Left ventricle myocardium inferior (tissue), 1 donor: Measurements from ENCODE around the gene PEMT. TPM values are rescaled to one million over a fixed set of nuclear protein-coding genes. Genes with fewer than 3 reads are reported as not detected.
A peak's percentile ranks its signal among the peaks of the same experiment; 100 is the strongest.

Experiments
- DNase-seq: peaks from one replicate; pipeline ENCODE4 v3.0.0-alpha.2; 2020
- H3K27ac ChIP-seq: fragments of 200-600 bp; replicated peaks from 2 replicates; pipeline ENCODE4 v1.8.0; 2021
- H3K27me3 ChIP-seq: fragments of 200-600 bp; 2 replicates; pipeline ENCODE4 v1.8.0; 2021; ENCODE audit warnings: low read depth
- H3K36me3 ChIP-seq: fragments of 200-600 bp; 2 replicates; pipeline ENCODE4 v1.8.0; 2021
- H3K4me1 ChIP-seq: fragments of 200-600 bp; 2 replicates; pipeline ENCODE4 v1.8.0; 2021
- H3K4me3 ChIP-seq: fragments of 200-600 bp; 2 replicates; pipeline ENCODE4 v1.8.0; 2021; ENCODE audit warnings: mild to moderate bottlenecking, moderate library complexity
- H3K9me3 ChIP-seq: fragments of 200-600 bp; replicated peaks from 2 replicates; pipeline ENCODE4 v1.8.0; 2021
- intact Hi-C: fragments of 100-400 bp; cut with micrococcal nuclease; formaldehyde crosslinking; loops from one replicate; pipeline ENCODE4 v1.11.0; 2022
- total RNA-seq: library from RNA; stranded (reverse); fragmentation: NEBNext Ultra II Directional; extraction: Animal tissue kit (Norgen Biotek cat#: 25700); gene quantifications from one replicate; pipeline ENCODE4 v1.2.1, GENCODE V29; 2021
- TF ChIP-seq, protein P1 (sequence below): fragments of 200-600 bp; IDR thresholded peaks from 2 replicates; pipeline ENCODE4 v1.8.0; 2021; ENCODE audit warnings: antibody characterized with exemption, mild to moderate bottlenecking, borderline replicate concordance
- donor health status: DM: no; HTN: yes; CAD: no; lungs with severe emphysema.

Gene PEMT
- total RNA-seq, 1 donor from 2014 or later: 18.8 TPM

DNA sequence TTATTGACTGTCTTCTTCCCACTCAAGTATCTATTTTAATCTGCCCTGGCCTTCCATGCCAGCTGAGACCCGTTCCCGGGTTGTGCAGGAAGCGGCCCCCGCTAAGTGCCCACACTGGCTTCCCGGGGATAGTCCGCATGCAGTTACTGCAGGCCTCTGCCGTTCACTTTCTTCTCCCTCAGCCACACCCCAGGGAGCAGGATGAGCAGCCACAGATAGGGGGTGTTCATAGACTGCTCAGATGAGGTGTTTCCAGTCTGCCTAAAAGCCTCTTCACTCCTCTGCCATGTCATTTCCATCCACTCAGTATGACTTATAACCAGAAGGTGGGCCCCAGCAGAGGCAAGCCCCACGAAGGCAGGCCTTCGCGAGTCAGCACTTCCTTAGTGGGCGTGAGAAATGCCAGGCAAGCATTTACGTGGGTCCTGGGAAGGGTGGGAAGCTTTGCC is 107.0 kb downstream of the PEMT start:
- Histone ChIP-seq H3K27me3 (no peaks in the 10 kb centered on the region), H3K27ac (peak overlapping the region; percentile 70), H3K36me3 (peaks cover 19% of the 10 kb centered on the region), H3K4me3 (peak overlapping the region; percentile 31), H3K4me1 (peaks cover 83% of the 10 kb centered on the region), H3K9me3 (no peaks in the 10 kb centered on the region)
- DNase-seq: no peak
- TF ChIP-seq, protein P1, sequence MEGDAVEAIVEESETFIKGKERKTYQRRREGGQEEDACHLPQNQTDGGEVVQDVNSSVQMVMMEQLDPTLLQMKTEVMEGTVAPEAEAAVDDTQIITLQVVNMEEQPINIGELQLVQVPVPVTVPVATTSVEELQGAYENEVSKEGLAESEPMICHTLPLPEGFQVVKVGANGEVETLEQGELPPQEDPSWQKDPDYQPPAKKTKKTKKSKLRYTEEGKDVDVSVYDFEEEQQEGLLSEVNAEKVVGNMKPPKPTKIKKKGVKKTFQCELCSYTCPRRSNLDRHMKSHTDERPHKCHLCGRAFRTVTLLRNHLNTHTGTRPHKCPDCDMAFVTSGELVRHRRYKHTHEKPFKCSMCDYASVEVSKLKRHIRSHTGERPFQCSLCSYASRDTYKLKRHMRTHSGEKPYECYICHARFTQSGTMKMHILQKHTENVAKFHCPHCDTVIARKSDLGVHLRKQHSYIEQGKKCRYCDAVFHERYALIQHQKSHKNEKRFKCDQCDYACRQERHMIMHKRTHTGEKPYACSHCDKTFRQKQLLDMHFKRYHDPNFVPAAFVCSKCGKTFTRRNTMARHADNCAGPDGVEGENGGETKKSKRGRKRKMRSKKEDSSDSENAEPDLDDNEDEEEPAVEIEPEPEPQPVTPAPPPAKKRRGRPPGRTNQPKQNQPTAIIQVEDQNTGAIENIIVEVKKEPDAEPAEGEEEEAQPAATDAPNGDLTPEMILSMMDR: no peak
- intact Hi-C loops: no loop called here

DNA sequence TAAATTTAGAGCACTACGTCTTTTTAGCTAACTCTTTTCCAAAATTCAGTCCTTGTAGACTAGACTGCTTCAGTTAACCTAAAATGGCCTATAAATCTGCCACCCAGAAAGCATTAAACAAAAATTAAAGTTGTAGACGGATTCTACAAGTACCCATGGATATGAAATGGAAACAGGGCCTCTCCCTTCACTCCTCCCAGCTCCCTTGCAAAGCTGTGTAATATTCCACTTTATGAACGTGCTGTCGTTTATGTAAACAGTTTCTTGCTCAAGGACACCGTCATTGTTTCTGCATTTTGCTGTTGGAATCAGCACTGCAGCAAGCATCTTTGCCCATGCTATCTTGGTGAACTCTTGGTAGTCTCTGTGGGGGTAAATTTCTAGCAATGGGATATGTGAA is 109.6 kb downstream of the PEMT start:
- Histone ChIP-seq H3K9me3 (no peaks in the 10 kb centered on the region), H3K27ac (peak overlapping the region; percentile 98), H3K4me1 (peaks cover 97% of the 10 kb centered on the region), H3K36me3 (peaks cover 4% of the 10 kb centered on the region), H3K27me3 (no peaks in the 10 kb centered on the region), H3K4me3 (peak overlapping the region; percentile 0)
- intact Hi-C loops: no loop called here
- TF ChIP-seq, protein P1: no peak
- no peak for DNase-seq

DNA sequence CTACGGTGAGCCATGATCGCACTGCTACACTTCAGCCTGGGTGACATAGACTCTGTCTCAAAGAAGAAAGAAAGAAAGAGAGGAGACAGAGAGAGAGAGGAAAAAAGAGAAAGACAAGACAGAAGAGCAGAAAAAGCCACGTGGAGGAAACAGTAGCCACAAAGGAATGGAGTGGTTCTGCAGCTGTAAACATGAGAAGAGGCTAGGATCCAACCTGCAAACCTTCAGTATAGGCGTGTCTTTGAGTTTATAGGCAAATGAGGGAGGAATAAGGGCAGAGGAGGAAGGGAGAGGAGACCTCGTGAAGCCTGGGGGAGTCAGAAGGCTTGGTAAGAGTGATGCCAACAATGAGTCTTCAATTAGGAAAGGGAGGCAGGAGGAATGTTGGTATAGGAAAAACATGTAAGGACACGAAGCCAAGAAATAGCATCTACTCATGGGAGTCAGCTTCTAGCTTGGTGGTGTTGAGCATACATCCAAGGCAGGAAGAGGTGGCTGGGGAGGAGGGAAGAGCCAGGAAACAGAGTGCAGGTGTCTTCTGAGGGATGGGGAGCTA is 110.8 kb downstream of the PEMT start:
- H3K27me3 ChIP-seq: no peaks in the 10 kb centered on the region
- intact Hi-C loops: no loop called here
- TF ChIP-seq, protein P1: no peak
- H3K4me1 ChIP-seq: peaks cover 87% of the 10 kb centered on the region
- H3K27ac ChIP-seq: peak overlapping the region; percentile 98
- no peak for DNase-seq
- no peaks in the 10 kb centered on the region for H3K36me3 ChIP-seq
- H3K4me3 ChIP-seq: peak overlapping the region; percentile 95
- H3K9me3 ChIP-seq: no peaks in the 10 kb centered on the region

DNA sequence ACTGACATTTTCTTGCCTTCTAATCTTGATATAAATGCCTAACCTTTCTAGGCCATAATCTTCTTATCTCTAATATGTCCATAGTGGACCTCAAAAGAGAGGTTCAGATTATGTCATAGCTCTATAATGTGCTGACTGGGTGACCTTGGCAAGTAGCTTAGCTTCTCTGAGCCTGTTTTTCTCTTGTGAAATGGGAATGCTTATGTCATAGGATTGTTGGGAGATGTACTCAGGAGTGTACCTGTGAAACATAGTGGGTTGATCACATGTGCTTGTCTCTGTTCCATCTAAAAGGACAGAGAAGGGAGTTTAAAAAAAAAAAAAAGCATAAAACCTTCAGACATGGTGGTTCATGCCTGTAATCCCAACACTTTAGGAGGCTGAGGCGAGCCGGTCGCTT is 112.3 kb downstream of the PEMT start:
- no peaks in the 10 kb centered on the region for H3K27me3 ChIP-seq
- no peaks in the 10 kb centered on the region for H3K36me3 ChIP-seq
- TF ChIP-seq, protein P1: no peak
- peaks cover 72% of the 10 kb centered on the region for H3K4me1 ChIP-seq
- H3K4me3 ChIP-seq: peak overlapping the region; percentile 95
- H3K27ac ChIP-seq: peak overlapping the region; percentile 98
- DNase-seq: no peak
- intact Hi-C loops: no loop called here
- H3K9me3 ChIP-seq: no peaks in the 10 kb centered on the region

DNA sequence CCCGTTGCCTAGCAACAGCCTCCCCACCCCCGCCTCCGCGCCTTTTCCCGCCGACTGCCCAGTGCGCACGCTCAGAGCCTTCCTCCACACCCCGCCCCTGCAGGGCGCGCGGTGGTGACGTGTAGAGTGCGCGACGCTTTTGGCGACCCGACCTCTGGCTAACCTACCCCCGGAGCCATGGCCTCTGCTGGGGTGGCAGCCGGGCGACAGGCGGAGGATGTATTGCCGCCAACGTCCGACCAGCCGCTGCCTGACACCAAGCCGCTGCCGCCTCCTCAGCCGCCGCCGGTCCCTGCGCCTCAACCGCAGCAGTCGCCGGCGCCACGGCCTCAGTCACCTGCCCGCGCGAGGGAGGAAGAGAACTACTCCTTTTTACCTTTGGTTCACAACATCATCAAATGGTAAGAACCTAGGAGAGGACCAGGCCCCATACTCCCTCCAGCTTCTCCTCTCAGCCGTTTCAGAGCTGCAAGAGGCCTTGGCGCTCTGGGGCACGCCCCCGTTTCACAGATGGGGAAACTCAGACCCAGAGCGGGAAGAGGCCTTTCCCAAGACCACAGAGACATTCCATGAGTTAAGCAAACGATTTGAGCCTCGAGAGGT is 114.5 kb downstream of the PEMT start, which contains the start of gene MED9:
Gene MED9 (plus strand): TSS at position 136 of the 603 bp plus-strand sequence. CDS start 42 bp downstream, at position 178.
- H3K4me1 ChIP-seq: peaks cover 51% of the 10 kb centered on the region
- intact Hi-C loops: no loop called here
- TF ChIP-seq, protein P1: no peak
- no peaks in the 10 kb centered on the region for H3K27me3 ChIP-seq
- H3K9me3 ChIP-seq: no peaks in the 10 kb centered on the region
- DNase-seq: peak; percentile 93
- H3K36me3 ChIP-seq: no peaks in the 10 kb centered on the region
- peak within 1 kb of the TSS; percentile 98 for H3K27ac ChIP-seq
- H3K4me3 ChIP-seq: peak within 1 kb of the TSS; percentile 95
